HL-60 (cell line): Measurements from ENCODE around the gene STK32B.

ENCODE experiments used
- DNase-seq, 2 experiments: peaks; one replicate each; pipeline ENCODE4 v3.0.0-alpha.2; 2010 to 2020; ENCODE audit warnings: low read depth in 1 of 2, low spot score in 1 of 2
- H3K27ac ChIP-seq: fragments of 250-450 bp; sonication (Bioruptor Pico); replicated peaks from 2 replicates; pipeline ENCODE4 v1.5.1; 2020; ENCODE audit warnings: mild to moderate bottlenecking, moderate library complexity
- H3K27me3 ChIP-seq: fragments of 250-450 bp; sonication (Bioruptor Pico); 2 replicates; pipeline ENCODE4 v1.5.1; 2021; ENCODE audit warnings: mild to moderate bottlenecking, moderate library complexity; ENCODE audit not compliant: insufficient read depth, poor library complexity, severe bottlenecking
- H3K4me3 ChIP-seq: replicated peaks from 2 replicates; pipeline ENCODE4 v1.5.1; 2011; ENCODE audit warnings: mild to moderate bottlenecking, control low read depth, low read length; ENCODE audit not compliant: insufficient read depth
- CTCF ChIP-seq: IDR thresholded peaks from one replicate; pipeline ENCODE4 v1.5.1; 2011; ENCODE audit warnings: low read length, control low read depth, inconsistent platforms; ENCODE audit not compliant: insufficient read depth
- GABPA ChIP-seq: IDR thresholded peaks from 2 replicates; pipeline ENCODE4 v1.6.1; 2012; ENCODE audit warnings: low read depth
- POLR2AphosphoS5 ChIP-seq: IDR thresholded peaks from 2 replicates; pipeline ENCODE4 v1.6.1; 2012; ENCODE audit warnings: low read depth
- REST ChIP-seq: IDR thresholded peaks from 2 replicates; pipeline ENCODE4 v1.6.1; 2012; ENCODE audit warnings: low read depth; ENCODE audit not compliant: insufficient replicate concordance
- SPI1 ChIP-seq: IDR thresholded peaks from 2 replicates; pipeline ENCODE4 v1.6.1; 2012; ENCODE audit warnings: low read depth, mild to moderate bottlenecking, borderline replicate concordance

The STK32B gene

GRCh38 chr4:5034206-5034605 is 17.1 kb upstream of the STK32B start:
- Histone ChIP-seq H3K27me3 (no peaks in the 10 kb centered on the region), H3K4me3 (no peak overlapping the region), H3K27ac (no peak overlapping the region)
- TF ChIP-seq POLR2AphosphoS5 (no peak), CTCF (no peak), SPI1 (no peak), REST (no peak), GABPA (no peak)
- no peak for DNase-seq

GRCh38 chr4:5036239-5036638 is 15.0 kb upstream of the STK32B start:
- DNase-seq, result peak in 1 of 2 experiments; percentile 18
- H3K4me3 ChIP-seq, result no peak overlapping the region
- TF ChIP-seq SPI1 (no peak), REST (no peak), GABPA (no peak), CTCF (no peak), POLR2AphosphoS5 (no peak)
- H3K27ac ChIP-seq, result no peak overlapping the region
- no peaks in the 10 kb centered on the region for H3K27me3 ChIP-seq

GRCh38 chr4:5037553-5038551 is 13.4 kb upstream of the STK32B start:
- DNase-seq, result peak in 1 of 2 experiments; percentile 73
- Histone ChIP-seq H3K4me3 (no peak overlapping the region), H3K27ac (no peak overlapping the region), H3K27me3 (no peaks in the 10 kb centered on the region)
- TF ChIP-seq POLR2AphosphoS5 (no peak), SPI1 (peak; percentile 43; the same call in 1 of the 2 replicates)

GRCh38 chr4:5039800-5040199 is 11.5 kb upstream of the STK32B start:
- Histone ChIP-seq H3K27ac (no peak overlapping the region), H3K4me3 (no peak overlapping the region), H3K27me3 (no peaks in the 10 kb centered on the region)
- no peak for DNase-seq
- TF ChIP-seq GABPA, result no peak
- no peak for TF ChIP-seq SPI1
- no peak for TF ChIP-seq REST
- no peak for TF ChIP-seq CTCF
- TF ChIP-seq POLR2AphosphoS5, result no peak
